CD4-positive, CD25-positive, alpha-beta regulatory T cell (primary cell): ENCODE results near the gene BAHCC1. TPM values are rescaled to one million over a fixed set of nuclear protein-coding genes. Genes with fewer than 3 reads are reported as not detected.

Source experiments
- ATAC-seq, 2 donors: fragments of 150-1000 bp; cut with Tn5 transposase; one replicate each; pipeline ENCODE4 v1.10.0; 2021; ENCODE audit warnings: low read depth in 2 of 2, moderate number of reproducible peaks in 2 of 2, moderate library complexity in 1 of 2
- DNase-seq, 3 donors: peaks; one replicate each; pipeline versions ENCODE4 v3.0.0 to v3.0.0-alpha.2; 2012 to 2022; ENCODE audit warnings: mixed read lengths in 1 of 3
- H3K27ac ChIP-seq: one replicate; pipeline ENCODE4 v1.7.0; 2013; ENCODE audit warnings: mild to moderate bottlenecking, low read length; ENCODE audit not compliant: insufficient read depth, poor library complexity, severe bottlenecking
- H3K27me3 ChIP-seq: one replicate; pipeline ENCODE4 v1.7.0; 2013; ENCODE audit warnings: low read length; ENCODE audit not compliant: control insufficient read depth, insufficient read depth
- H3K36me3 ChIP-seq: one replicate; pipeline ENCODE4 v1.7.0; 2013; ENCODE audit warnings: mild to moderate bottlenecking, low read length, moderate library complexity; ENCODE audit not compliant: control insufficient read depth, insufficient read depth
- H3K4me1 ChIP-seq: 2 replicates; pipeline ENCODE4 v1.7.0; 2013; ENCODE audit warnings: mild to moderate bottlenecking, low read length; ENCODE audit not compliant: insufficient read depth, control insufficient read depth, poor library complexity, severe bottlenecking
- H3K4me3 ChIP-seq: one replicate; pipeline ENCODE4 v1.7.0; 2013; ENCODE audit warnings: low read depth, mild to moderate bottlenecking, low read length, moderate library complexity
- H3K9me3 ChIP-seq, 2 experiments: 1 replicate in 1 of 2; 2 replicates in 1 of 2; pipeline ENCODE4 v1.7.0; 2013; ENCODE audit warnings: low read length in 2 of 2, mild to moderate bottlenecking in 1 of 2, moderate library complexity in 1 of 2; ENCODE audit not compliant: control insufficient read depth in 2 of 2
- H3K27ac Mint-ChIP-seq, 3 donors: one replicate each; pipeline ENCODE4 v1.8.0; 2020 to 2022; ENCODE audit warnings: mild to moderate bottlenecking in 3 of 3, mixed read lengths in 3 of 3, moderate library complexity in 2 of 3
- H3K27me3 Mint-ChIP-seq: one replicate; pipeline ENCODE4 v1.8.0; 2022; ENCODE audit warnings: mild to moderate bottlenecking, mixed read lengths
- H3K36me3 Mint-ChIP-seq: one replicate; pipeline ENCODE4 v1.8.0; 2020; ENCODE audit warnings: mixed read lengths
- H3K4me1 Mint-ChIP-seq, 4 donors: one replicate each; pipeline ENCODE4 v1.8.0; 2020 to 2022; ENCODE audit warnings: mixed read lengths in 4 of 4, mild to moderate bottlenecking in 1 of 4
- H3K4me3 Mint-ChIP-seq, 4 donors: one replicate each; pipeline ENCODE4 v1.8.0; 2020 to 2022; ENCODE audit warnings: mild to moderate bottlenecking in 4 of 4, mixed read lengths in 4 of 4, moderate library complexity in 3 of 4
- H3K9me3 Mint-ChIP-seq, 7 donors: one replicate each; pipeline ENCODE4 v1.8.0; 2020 to 2022; ENCODE audit warnings: mixed read lengths in 7 of 7, mild to moderate bottlenecking in 3 of 7, moderate library complexity in 2 of 7
- polyA plus RNA-seq, 4 donors: library from polyadenylated mRNA; unstranded; fragments of 300-500 nt; fragmentation: Illumina TruSeq; gene quantifications; one replicate each; pipeline ENCODE4 v1.2.3, GENCODE V29; 2021
- total RNA-seq: library from RNA; stranded (reverse); gene quantifications from one replicate; pipeline ENCODE4 v1.2.3, GENCODE V29; 2022

Gene BAHCC1
- total and polyA plus RNA-seq, 5 donors from 2014 or later: 0.54 TPM; not detected in 4

GRCh38 chr17:81438007-81438659 is 42.9 kb downstream of the BAHCC1 start:
- Histone ChIP-seq H3K4me3 (no peak overlapping the region), H3K4me1 (peaks cover 3% of the 10 kb centered on the region), H3K36me3 (no peaks in the 10 kb centered on the region), H3K27me3 (no peaks in the 10 kb centered on the region), H3K9me3 (no peaks in the 10 kb centered on the region), H3K27ac (no peak overlapping the region)
- Mint-ChIP-seq H3K36me3 (no peaks in the 10 kb centered on the region), H3K4me1 (peaks cover 0 to 2% (median 0%) of the 10 kb centered on the region in 4 donors), H3K9me3 (no peaks in the 10 kb centered on the region), H3K4me3 (no peak overlapping the region), H3K27ac (no peak overlapping the region), H3K27me3 (peaks cover 7% of the 10 kb centered on the region)
- no peak for ATAC-seq
- DNase-seq: no peak

DNA sequence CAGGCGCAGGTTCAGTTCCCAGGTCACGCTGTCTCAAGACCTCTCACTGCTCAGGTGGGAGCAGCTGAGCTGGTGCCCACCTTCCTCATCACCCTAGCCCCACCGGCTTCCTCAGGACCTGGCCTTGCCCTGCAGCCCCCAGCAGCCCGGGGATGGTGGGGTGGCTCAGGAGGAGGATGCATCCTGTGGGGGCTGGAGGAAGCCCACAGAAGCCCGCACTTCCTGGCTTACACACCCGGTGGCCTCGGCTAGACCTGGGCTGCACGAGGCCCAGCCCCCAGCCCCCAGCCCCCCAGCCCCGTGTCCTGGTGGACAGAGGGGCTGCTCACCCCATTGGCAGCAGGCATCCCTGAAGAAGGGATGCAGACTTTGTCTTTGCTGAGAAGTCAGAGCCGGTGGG is 43.4 kb downstream of the BAHCC1 start:
- Mint-ChIP-seq H3K9me3 (no peaks in the 10 kb centered on the region), H3K36me3 (no peaks in the 10 kb centered on the region), H3K27me3 (peaks cover 7% of the 10 kb centered on the region), H3K4me3 (no peak overlapping the region), H3K4me1 (peaks cover 0 to 2% (median 0%) of the 10 kb centered on the region in 4 donors), H3K27ac (no peak overlapping the region)
- no peak for ATAC-seq
- no peak for DNase-seq
- Histone ChIP-seq H3K27ac (no peak overlapping the region), H3K9me3 (no peaks in the 10 kb centered on the region), H3K36me3 (no peaks in the 10 kb centered on the region), H3K4me1 (peaks cover 3% of the 10 kb centered on the region), H3K4me3 (no peak overlapping the region), H3K27me3 (no peaks in the 10 kb centered on the region)

GRCh38 chr17:81440051-81440471 is 44.8 kb downstream of the BAHCC1 start:
- no peaks in the 10 kb centered on the region for H3K9me3 Mint-ChIP-seq

DNA sequence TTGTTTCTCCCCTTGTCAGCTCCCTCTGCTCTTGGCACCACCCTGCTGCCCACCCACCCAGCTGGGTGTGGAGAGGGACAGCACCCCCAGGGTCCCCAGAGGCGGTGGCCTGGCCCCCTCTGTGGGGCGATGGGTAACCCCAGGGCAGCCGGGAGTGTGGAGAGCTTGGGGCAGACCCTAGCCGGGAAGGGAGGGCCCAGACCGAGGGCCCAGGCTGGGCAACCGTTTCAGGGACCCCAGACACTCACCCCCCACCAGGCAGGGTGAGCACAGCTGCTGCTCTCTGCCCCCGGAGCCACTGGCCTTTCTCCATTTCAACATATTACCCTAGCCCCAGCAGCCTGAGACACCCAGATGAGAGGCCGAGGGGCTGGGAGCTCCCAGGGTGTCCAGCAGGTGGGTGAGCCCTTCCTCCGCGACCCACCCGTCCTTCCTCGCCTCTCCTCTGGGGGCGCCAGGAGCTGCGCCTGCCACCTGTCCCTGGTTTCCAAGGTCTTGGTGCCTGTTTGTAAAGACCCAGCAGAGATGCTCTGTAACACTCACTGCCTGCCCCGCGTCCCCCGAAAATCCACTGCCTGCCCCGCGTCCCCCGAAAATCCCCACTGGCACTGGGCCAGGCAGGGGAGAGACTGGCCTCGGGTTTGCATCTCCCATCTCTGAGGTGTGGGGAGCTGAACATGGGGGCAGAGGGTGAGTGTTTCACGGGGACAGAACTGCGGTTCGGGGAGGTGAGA is 45.4 kb downstream of the BAHCC1 start:
- no peak overlapping the region for H3K27ac Mint-ChIP-seq
- H3K4me3 ChIP-seq: no peak overlapping the region
- H3K36me3 ChIP-seq: no peaks in the 10 kb centered on the region
- H3K4me1 Mint-ChIP-seq: peaks cover 0 to 2% (median 0%) of the 10 kb centered on the region in 4 donors
- H3K27ac ChIP-seq: no peak overlapping the region
- H3K27me3 Mint-ChIP-seq: peaks cover under 1% of the 10 kb centered on the region
- H3K27me3 ChIP-seq: no peaks in the 10 kb centered on the region
- peaks cover 3% of the 10 kb centered on the region for H3K4me1 ChIP-seq
- ATAC-seq (no peak), DNase-seq (no peak)
- no peaks in the 10 kb centered on the region for H3K9me3 Mint-ChIP-seq
- no peaks in the 10 kb centered on the region for H3K9me3 ChIP-seq
- H3K36me3 Mint-ChIP-seq: no peaks in the 10 kb centered on the region
- H3K4me3 Mint-ChIP-seq: no peak overlapping the region

More at GRCh38 chr17:81440051-81440471, 44.8 kb downstream of the BAHCC1 start:
- Histone ChIP-seq H3K4me1 (peaks cover 3% of the 10 kb centered on the region), H3K36me3 (no peaks in the 10 kb centered on the region), H3K27me3 (no peaks in the 10 kb centered on the region), H3K9me3 (no peaks in the 10 kb centered on the region), H3K4me3 (no peak overlapping the region), H3K27ac (no peak overlapping the region)
- Mint-ChIP-seq H3K4me1 (peaks cover 0 to 2% (median 0%) of the 10 kb centered on the region in 4 donors), H3K36me3 (no peaks in the 10 kb centered on the region), H3K27ac (no peak overlapping the region), H3K4me3 (no peak overlapping the region), H3K27me3 (peaks cover 6% of the 10 kb centered on the region)
- DNase-seq (no peak), ATAC-seq (no peak)

DNA sequence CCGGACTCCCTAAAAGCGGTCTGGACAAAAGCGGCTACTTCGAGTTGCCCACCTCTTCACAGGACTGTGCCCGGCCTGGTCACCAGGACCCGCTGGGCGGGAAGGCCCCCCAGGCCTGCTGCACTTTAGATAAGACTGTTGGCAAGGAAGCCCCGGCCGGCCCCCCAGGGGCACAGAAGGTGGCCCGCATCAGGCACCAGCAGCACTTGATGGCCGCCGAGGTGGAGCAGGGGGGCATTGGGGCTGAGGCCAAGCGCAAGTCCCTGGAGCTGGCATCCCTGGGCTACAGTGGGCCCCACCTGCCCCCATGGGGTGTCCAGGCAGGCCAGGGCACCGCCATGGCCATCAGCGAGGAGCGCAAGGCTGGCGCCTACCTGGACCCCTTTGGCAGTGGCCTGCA is 47.5 kb downstream of the BAHCC1 start:
- Mint-ChIP-seq H3K36me3 (no peaks in the 10 kb centered on the region), H3K9me3 (no peaks in the 10 kb centered on the region), H3K4me1 (peaks cover 0 to 2% (median 0%) of the 10 kb centered on the region in 4 donors), H3K4me3 (no peak overlapping the region), H3K27ac (no peak overlapping the region), H3K27me3 (no peaks in the 10 kb centered on the region)
- H3K27me3 ChIP-seq: no peaks in the 10 kb centered on the region
- ATAC-seq (no peak), DNase-seq (no peak)
- no peak overlapping the region for H3K27ac ChIP-seq
- no peaks in the 10 kb centered on the region for H3K36me3 ChIP-seq
- no peak overlapping the region for H3K4me3 ChIP-seq
- peaks cover 3% of the 10 kb centered on the region for H3K4me1 ChIP-seq
- H3K9me3 ChIP-seq: no peaks in the 10 kb centered on the region

GRCh38 chr17:81443269-81443668 is 48.0 kb downstream of the BAHCC1 start:
- H3K9me3 ChIP-seq: no peaks in the 10 kb centered on the region
- no peaks in the 10 kb centered on the region for H3K9me3 Mint-ChIP-seq
- no peaks in the 10 kb centered on the region for H3K27me3 ChIP-seq
- peaks cover 3% of the 10 kb centered on the region for H3K4me1 ChIP-seq
- H3K36me3 ChIP-seq: no peaks in the 10 kb centered on the region
- no peak overlapping the region for H3K4me3 Mint-ChIP-seq
- ATAC-seq (no peak), DNase-seq (no peak)
- no peak overlapping the region for H3K27ac ChIP-seq
- H3K36me3 Mint-ChIP-seq: no peaks in the 10 kb centered on the region
- peaks cover 0 to 2% (median 0%) of the 10 kb centered on the region in 4 donors for H3K4me1 Mint-ChIP-seq
- no peaks in the 10 kb centered on the region for H3K27me3 Mint-ChIP-seq
- no peak overlapping the region for H3K27ac Mint-ChIP-seq
- no peak overlapping the region for H3K4me3 ChIP-seq

DNA sequence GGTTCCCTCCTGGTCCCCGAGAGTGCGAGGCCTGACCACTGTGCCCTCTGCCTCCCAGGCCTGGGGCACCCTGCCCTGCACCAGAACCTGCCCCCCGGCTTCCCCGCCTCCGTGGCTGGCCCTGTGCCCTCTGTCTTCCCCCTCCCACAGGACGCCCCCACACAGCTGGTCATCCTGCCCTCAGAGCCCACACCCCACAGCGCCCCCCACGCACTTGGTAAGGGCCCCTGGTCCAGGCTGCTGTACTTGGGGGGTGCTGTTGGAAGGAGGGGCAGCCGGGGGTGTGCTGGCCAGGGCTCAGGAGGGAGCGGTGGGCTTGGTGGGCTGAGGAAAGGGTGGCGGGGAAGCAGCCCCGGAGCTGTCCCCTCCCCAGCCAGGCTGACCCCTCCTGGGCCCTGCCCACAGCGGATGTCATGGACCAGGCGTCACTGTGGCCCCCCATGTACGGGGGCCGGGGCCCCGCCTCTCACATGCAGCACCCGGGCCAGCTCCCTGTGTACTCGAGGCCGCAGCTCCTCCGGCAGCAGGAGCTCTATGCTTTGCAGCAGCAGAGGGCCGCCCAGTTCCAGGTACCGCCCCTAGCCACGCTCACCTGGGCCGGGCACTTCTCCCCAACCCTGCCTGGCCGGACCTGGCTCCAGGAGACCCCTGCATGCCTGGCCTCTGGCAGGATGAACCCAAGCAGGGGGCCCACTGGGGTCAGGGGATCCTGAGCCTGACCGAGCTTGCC is 49.5 kb downstream of the BAHCC1 start:
- no peaks in the 10 kb centered on the region for H3K27me3 ChIP-seq
- DNase-seq: no peak
- H3K36me3 ChIP-seq: no peaks in the 10 kb centered on the region
- H3K9me3 Mint-ChIP-seq: no peaks in the 10 kb centered on the region
- ATAC-seq: no peak
- H3K4me3 Mint-ChIP-seq: no peak overlapping the region
- H3K27me3 Mint-ChIP-seq: no peaks in the 10 kb centered on the region
- H3K9me3 ChIP-seq: no peaks in the 10 kb centered on the region
- H3K36me3 Mint-ChIP-seq: no peaks in the 10 kb centered on the region
- H3K27ac ChIP-seq: no peak overlapping the region
- H3K4me1 ChIP-seq: no peaks in the 10 kb centered on the region
- no peak overlapping the region for H3K4me3 ChIP-seq
- no peaks in the 10 kb centered on the region for H3K4me1 Mint-ChIP-seq
- H3K27ac Mint-ChIP-seq: no peak overlapping the region
